ENCODE measurements around the gene DCTN4. TPM values are rescaled to one million over a fixed set of nuclear protein-coding genes. Genes with fewer than 3 reads are reported as not detected.

The DCTN4 gene
- total RNA-seq, 3 donors from 2014 or later, result 68.5 to 99.5 (median 83.4) TPM

GRCh38 chr5:150659360-150660107 is 99.3 kb downstream of the DCTN4 start:
- H3K9me3 ChIP-seq, result no peaks in the 10 kb centered on the region
- peaks cover 0 to 7% of the 10 kb centered on the region in 2 donors for H3K4me1 ChIP-seq
- peak overlapping the region in 1 of 2 donors; percentile 25 for H3K27ac ChIP-seq
- no peaks in the 10 kb centered on the region for H3K27me3 ChIP-seq
- no peaks in the 10 kb centered on the region for H3K36me3 ChIP-seq
- H3K4me3 ChIP-seq, result no peak overlapping the region
- TF ChIP-seq POLR2A (IDR thresholded peaks at IDR 0.05) (no peak), POLR2AphosphoS5 (IDR thresholded peaks at IDR 0.05) (no peak), CTCF (IDR thresholded peaks at IDR 0.05) (no peak)
- intact Hi-C loops (cut with DNase I; ENCODE audit: low total_unique reads), result loop anchor here (10.0 kb wide), 2 partner anchors 65 to 195 kb away; no protein-coding TSS in a partner anchor
- DNase-seq (ENCODE audit: low spot score in 2 of 2), result peak in 1 of 2 donors; percentile 12

- no peak for TF ChIP-seq CTCF (IDR thresholded peaks at IDR 0.05)
- TF ChIP-seq POLR2A (IDR thresholded peaks at IDR 0.05), result no peak
- no peak for TF ChIP-seq POLR2AphosphoS5 (IDR thresholded peaks at IDR 0.05)
- H3K4me3 ChIP-seq, result no peak overlapping the region
- DNase-seq (ENCODE audit: low spot score in 2 of 2), result no peak
- H3K27me3 ChIP-seq, result no peaks in the 10 kb centered on the region
- peaks cover 0 to 7% of the 10 kb centered on the region in 2 donors for H3K4me1 ChIP-seq
- H3K36me3 ChIP-seq, result no peaks in the 10 kb centered on the region
- intact Hi-C loops (cut with DNase I; ENCODE audit: low total_unique reads), result loop anchor here (10.0 kb wide), 2 partner anchors 64 to 194 kb away; no protein-coding TSS in a partner anchor
- no peak overlapping the region for H3K27ac ChIP-seq
- H3K9me3 ChIP-seq, result no peaks in the 10 kb centered on the region
These were observed 100.0 kb downstream of the DCTN4 start for GRCh38 chr5:150658699-150659265.

Other genes with a start within 250 kb of the DCTN4 start
- 10 to 100 TPM in 2 of 3 donors, 1 to 10 TPM in 1; 6.3 to 22.4 (median 15.4) TPM for gene SYNPO, start 118.4 kb downstream of the DCTN4 start, total RNA-seq
- gene MYOZ3, start 97.8 kb downstream of the DCTN4 start, total RNA-seq, result under 1 TPM; under 0.01 to 0.33 (median 0.15) TPM
- 10 to 100 TPM; 40.5 to 57.8 (median 44.9) TPM for gene RBM22, start 58.0 kb downstream of the DCTN4 start, total RNA-seq
- gene SMIM3, start 19.7 kb upstream of the DCTN4 start, total RNA-seq, result 100 to 1,000 TPM in 1 of 3 donors, 10 to 100 TPM in 2; 47.9 to 191 (median 81.0) TPM
- gene IRGM, start 87.5 kb upstream of the DCTN4 start, total RNA-seq, result under 1 TPM; 0.66 to 0.80 (median 0.73) TPM
- 1 to 10 TPM; 4.6 to 8.8 (median 8.2) TPM for gene ZNF300, start 146.0 kb upstream of the DCTN4 start, total RNA-seq

Measured in breast epithelium (tissue), 4 donors.